ENCODE results near the gene SERPINE1. TPM values are rescaled to one million over a fixed set of nuclear protein-coding genes. Genes with fewer than 3 reads are reported as not detected.

Gene SERPINE1
- total RNA-seq (2012; rRNA removed) (1,441 and 1,485 TPM in 2 replicates), polyA plus RNA-seq (2012; rRNA removed) (2,783 and 2,870 TPM in 2 replicates), Bru-seq, nascent RNA (percentile 100 among the genes with signal in this experiment), BruChase-seq, experiment 1, labeled RNA remaining after a 6-hour chase (percentile 100 among the genes with signal in this experiment), BruChase-seq, experiment 2, labeled RNA remaining after a 2-hour chase (percentile 100 among the genes with signal in this experiment)
- 1,325 and 1,597 TPM in 2 replicates for polyA plus RNA-seq (2012; cell fraction: cytosol; rRNA removed)
- 924 and 1,074 TPM in 2 replicates for polyA plus RNA-seq (2012; cell fraction: nucleus; rRNA removed; ENCODE audit: low replicate concordance)
- long read RNA-seq, transcript SERPINE1-201 (9 exons, 3,190 nt): major isoform, 209 of 1,244 reads
- long read RNA-seq, partial matches to known transcripts: 598 of 1,244 reads
- long read RNA-seq, other reads (novel, unspliced or antisense): 437 of 1,244 reads

GRCh38 chr7:101126651-101127459 is at the start of gene SERPINE1:
TSS of gene SERPINE1 (plus strand) at chr7:101127104. CDS start at chr7:101128394, 1,290 bp downstream.
- Histone ChIP-seq H4K91ac (ENCODE audit: insufficient read depth, low read depth, low read length) (peak within 1 kb of the TSS; percentile 90), H4K8ac (ENCODE audit: low read depth in 2 of 2, low read length in 2 of 2) (peak within 1 kb of the TSS; percentile 14 to 96), H4K20me1 (ENCODE audit: insufficient read depth, low read length) (peaks cover 41% of the 10 kb centered on the region), H3K18ac (ENCODE audit: low read depth, low read length) (peak within 1 kb of the TSS; percentile 70), H3K9me1 (ENCODE audit: insufficient read depth, low read length) (peaks cover 16% of the 10 kb centered on the region), H3K23ac (ENCODE audit: low read depth, low read length) (peak within 1 kb of the TSS; percentile 96), H3K9ac (ENCODE audit: low read depth, low read length) (peak within 1 kb of the TSS; percentile 82), H2BK20ac (ENCODE audit: low read depth, low read length) (peak within 1 kb of the TSS; percentile 97), H3K4me3 (ENCODE audit: insufficient read depth, low read depth, low read length) (peak within 1 kb of the TSS; percentile 56), H2AFZ (replicated peaks; ENCODE audit: low read length, poor library complexity) (peak within 1 kb of the TSS; percentile 93), H3K27me3 (ENCODE audit: control insufficient read depth, insufficient read depth, low read length) (no peaks in the 10 kb centered on the region), H3K56ac (ENCODE audit: extremely low read depth, insufficient read depth, low read length) (peak within 1 kb of the TSS; percentile 95), H3K9me3 (ENCODE audit: control insufficient read depth, insufficient read depth, low read length) (no peaks in the 10 kb centered on the region), H4K5ac (ENCODE audit: low read depth, low read length) (peak within 1 kb of the TSS; percentile 64), H3K36me3 (ENCODE audit: control insufficient read depth, insufficient read depth, low read length) (peaks cover 20% of the 10 kb centered on the region), H2BK15ac (ENCODE audit: low read depth, low read length) (peak within 1 kb of the TSS; percentile 88; the same call in 2 of the 3 replicates), H3K4me1 (ENCODE audit: control insufficient read depth, insufficient read depth, low read length) (peaks cover 27% of the 10 kb centered on the region), H2BK120ac (ENCODE audit: low read depth, low read length) (peak within 1 kb of the TSS; percentile 98), H2AK9ac (replicated peaks; ENCODE audit: low read depth, low read length, poor library complexity) (peak within 1 kb of the TSS; percentile 99), H2BK5ac (ENCODE audit: low read depth, low read length, poor library complexity, severe bottlenecking) (peak within 1 kb of the TSS; percentile 97), H2AK5ac (ENCODE audit: low read depth, low read length) (peak within 1 kb of the TSS; percentile 99), H3K4ac (ENCODE audit: low read depth, low read length) (peak within 1 kb of the TSS; percentile 98), H3K79me1 (ENCODE audit: low read depth in 1 of 2, low read length in 2 of 2) (peaks cover 10 to 64% of the 10 kb centered on the region in 2 experiments; a peak in 3 of 4 replicates), H3K14ac (replicated peaks; ENCODE audit: low read depth, low read length) (peak within 1 kb of the TSS; percentile 91), H3K4me2 (ENCODE audit: low read depth, low read length) (peak within 1 kb of the TSS; percentile 72), H3K27ac (ENCODE audit: insufficient read depth, low read length) (peak within 1 kb of the TSS; percentile 89)
- ChIA-PET POLR2A (ENCODE audit: unreplicated experiment) (interaction anchor here (0.6 kb wide), 1 partner anchor 91 kb away, joined by 3 read pairs; the partner anchor contains the start of genes PLOD3 and ZNHIT1), CTCF (interaction anchor here (0.8 to 1.1 kb wide), 3 partner anchors 17 to 27 kb away, joined by 3 read pairs; no protein-coding TSS in a partner anchor)
- 19% methylated on average over 3 of the region's 22 CpGs; no CpG with 5 or more reads in 1 of the 2 experiments for WGBS, 2 experiments (ENCODE audit: extremely low coverage in 2 of 2, insufficient read length in 1 of 2)
- in situ Hi-C loops (cut with MboI; ENCODE audit: low sequenced_read_pairs) (no loop called here), dilution Hi-C loops (cut with HindIII; ENCODE audit: low sequenced_read_pairs, unreplicated experiment) (no loop called here), intact Hi-C loops (cut with micrococcal nuclease) (loop anchor here (1.0 kb wide), 1 partner anchor 27 kb away; no protein-coding TSS in a partner anchor)
- ATAC-seq (ENCODE audit: low read depth): peak; percentile 58
- BruUV-seq (replicated peaks): TSS peak; percentile 88
- DNase-seq: peak; percentile 100
- peak; percentile 99 for TF ChIP-seq CHD1 (IDR thresholded peaks at IDR 0.05; ENCODE audit: low read depth, low read length)
- TF ChIP-seq CTCF (conservative IDR thresholded peaks at IDR 0.05; ENCODE audit: low read depth, low read length): peak; percentile 22; the same call in 1 of the 2 replicates
- no peak for TF ChIP-seq MAFK (IDR thresholded peaks at IDR 0.05; ENCODE audit: low read depth, low read length)
- peak; percentile 66; the same call in 1 of the 2 replicates for TF ChIP-seq CEBPB (IDR thresholded peaks at IDR 0.05; ENCODE audit: low read depth, low read length)
- no peak for TF ChIP-seq ELK1 (IDR thresholded peaks at IDR 0.05; ENCODE audit: borderline replicate concordance, low read depth, low read length)
- no peak; the same call in 1 of the 2 replicates for TF ChIP-seq FOS (IDR thresholded peaks at IDR 0.05; ENCODE audit: low read depth, low read length)
- TF ChIP-seq MXI1 (IDR thresholded peaks at IDR 0.05; ENCODE audit: borderline replicate concordance, low read depth, low read length): peak; percentile 70; the same call in 1 of the 2 replicates
- TF ChIP-seq MAZ (IDR thresholded peaks at IDR 0.05; ENCODE audit: borderline replicate concordance, low read depth, low read length): peak; percentile 88
- peak; percentile 58; the same call in 1 of the 2 replicates for TF ChIP-seq NFE2L2 (IDR thresholded peaks at IDR 0.05; ENCODE audit: low read depth, low read length)
- peak; percentile 25; the same call in 1 of the 2 replicates for TF ChIP-seq USF2 (IDR thresholded peaks at IDR 0.05; ENCODE audit: low read depth, low read length)

Data from IMR-90 (cell line).